CD4-positive, alpha-beta T cell treated with Interleukin-10 for 1 hour (primary cell): ENCODE results near the gene EID2.

Experiments used
- DNase-seq: peaks from one replicate; pipeline ENCODE4 v3.0.0-alpha.2; 2020

The EID2 gene

DNA sequence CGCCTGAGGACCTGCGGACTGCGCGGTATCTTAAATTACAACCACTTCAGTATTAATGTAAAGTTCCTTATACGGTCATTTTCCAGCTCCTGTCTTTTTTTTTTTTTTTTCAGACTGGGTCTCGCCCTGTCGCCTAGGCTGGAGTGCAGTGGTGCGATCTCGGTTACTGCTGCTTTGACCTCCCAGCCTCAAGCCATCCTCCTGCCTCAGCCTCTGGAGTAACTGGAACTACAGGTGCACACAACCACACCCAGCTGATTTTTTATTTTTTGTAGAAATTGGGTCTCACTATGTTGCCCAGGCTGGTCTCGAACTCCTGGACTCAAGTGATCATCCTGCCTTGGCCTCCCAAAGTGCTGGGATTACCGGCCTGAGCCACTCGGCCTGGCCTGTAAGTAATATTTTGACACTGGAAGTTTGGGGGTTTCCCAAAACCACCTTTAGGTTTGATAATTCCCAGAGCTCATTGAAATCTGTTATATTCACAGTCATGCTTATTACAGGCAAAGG, 6.9 kb downstream of the EID2 start:
- no peak for DNase-seq

GRCh38 chr19:39532233-39533002, 7.5 kb downstream of the EID2 start, which contains the start of gene EID2B:
Gene EID2B (minus strand): TSS chr19:39532852. CDS start chr19:39532802, 50 bp downstream.
- DNase-seq = peak; percentile 96

- no peak for DNase-seq
These were observed 8.1 kb downstream of the EID2 start for GRCh38 chr19:39531834-39532232.

- no peak for DNase-seq
These were observed 14.8 kb downstream of the EID2 start for GRCh38 chr19:39525205-39525604.

- no peak for DNase-seq
These were observed 15.5 kb downstream of the EID2 start for GRCh38 chr19:39524495-39524894.

GRCh38 chr19:39520541-39521484, 19.1 kb downstream of the EID2 start:
- DNase-seq = no peak

DNA sequence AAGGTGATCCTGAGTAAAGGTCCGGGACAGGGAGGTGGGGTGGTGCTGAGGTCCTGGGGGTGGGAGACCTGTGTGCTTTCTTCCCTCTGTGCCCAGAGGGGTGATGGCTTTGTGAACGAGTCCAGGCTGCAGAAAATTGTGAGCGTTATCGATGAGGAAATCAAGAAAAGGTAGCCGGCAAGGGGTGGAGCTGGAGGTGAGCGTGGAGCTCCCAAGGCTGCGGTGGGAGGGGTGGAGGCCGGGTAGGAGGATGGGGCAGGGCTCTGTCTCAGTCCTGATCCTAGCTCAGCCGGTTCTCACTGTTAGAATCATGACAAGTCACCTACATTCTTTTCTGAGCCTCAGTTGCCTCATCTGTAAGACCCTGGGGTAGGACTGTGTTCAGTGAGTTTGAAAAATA, 21.0 kb downstream of the EID2 start:
- no peak for DNase-seq

DNA sequence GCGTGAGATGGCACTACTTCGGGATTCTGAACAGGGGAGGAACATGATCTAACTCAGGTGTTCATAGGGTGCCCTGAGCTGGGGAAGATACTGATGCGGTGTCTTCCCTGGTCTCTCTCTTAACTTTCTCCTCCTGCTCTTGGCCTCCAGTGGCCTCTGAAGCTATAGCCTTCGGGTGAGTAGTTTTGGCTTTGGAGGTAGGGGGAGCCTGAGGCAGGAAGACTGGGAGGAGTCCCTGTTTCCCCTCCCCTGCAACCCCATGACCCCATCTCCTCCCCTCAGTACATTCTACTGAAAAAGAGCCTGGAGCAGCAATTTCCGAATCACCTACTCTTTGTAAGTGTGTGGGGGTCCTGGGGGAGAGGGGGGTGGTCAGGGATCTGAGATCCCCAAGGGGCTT, 21.5 kb downstream of the EID2 start:
- DNase-seq = no peak

- no peak for DNase-seq
These were observed 22.5 kb downstream of the EID2 start for GRCh38 chr19:39517432-39517831.

GRCh38 chr19:39516270-39516669, 23.7 kb downstream of the EID2 start:
- DNase-seq = no peak

DNA sequence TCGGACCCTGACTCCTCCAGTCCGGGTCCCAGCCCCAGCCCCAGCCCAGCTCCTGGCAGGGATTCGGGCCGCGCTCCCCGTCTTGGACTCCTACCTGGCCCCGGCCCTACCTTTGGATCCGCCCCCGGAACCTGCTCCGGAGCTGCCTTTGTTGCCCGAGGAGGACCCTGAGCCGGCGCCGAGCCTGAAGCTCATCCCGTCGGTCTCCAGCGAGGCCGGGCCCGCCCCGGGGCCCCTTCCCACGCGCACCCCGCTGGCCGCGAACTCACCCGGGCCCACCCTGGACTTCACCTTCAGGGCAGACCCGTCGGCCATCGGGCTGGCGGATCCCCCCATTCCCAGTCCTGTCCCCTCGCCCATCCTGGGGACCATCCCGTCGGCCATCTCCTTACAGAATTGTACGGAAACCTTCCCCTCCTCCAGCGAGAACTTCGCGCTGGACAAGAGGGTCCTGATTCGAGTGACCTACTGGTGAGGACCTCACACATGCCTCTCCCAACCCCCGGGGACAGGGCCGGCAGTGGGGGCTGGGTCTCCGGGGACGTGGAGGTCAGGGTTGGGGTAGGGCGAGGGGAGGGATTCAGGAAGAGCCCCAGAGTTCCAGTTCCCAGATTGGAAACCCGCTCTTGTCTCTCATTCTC, 24.3 kb downstream of the EID2 start:
- no peak for DNase-seq

DNA sequence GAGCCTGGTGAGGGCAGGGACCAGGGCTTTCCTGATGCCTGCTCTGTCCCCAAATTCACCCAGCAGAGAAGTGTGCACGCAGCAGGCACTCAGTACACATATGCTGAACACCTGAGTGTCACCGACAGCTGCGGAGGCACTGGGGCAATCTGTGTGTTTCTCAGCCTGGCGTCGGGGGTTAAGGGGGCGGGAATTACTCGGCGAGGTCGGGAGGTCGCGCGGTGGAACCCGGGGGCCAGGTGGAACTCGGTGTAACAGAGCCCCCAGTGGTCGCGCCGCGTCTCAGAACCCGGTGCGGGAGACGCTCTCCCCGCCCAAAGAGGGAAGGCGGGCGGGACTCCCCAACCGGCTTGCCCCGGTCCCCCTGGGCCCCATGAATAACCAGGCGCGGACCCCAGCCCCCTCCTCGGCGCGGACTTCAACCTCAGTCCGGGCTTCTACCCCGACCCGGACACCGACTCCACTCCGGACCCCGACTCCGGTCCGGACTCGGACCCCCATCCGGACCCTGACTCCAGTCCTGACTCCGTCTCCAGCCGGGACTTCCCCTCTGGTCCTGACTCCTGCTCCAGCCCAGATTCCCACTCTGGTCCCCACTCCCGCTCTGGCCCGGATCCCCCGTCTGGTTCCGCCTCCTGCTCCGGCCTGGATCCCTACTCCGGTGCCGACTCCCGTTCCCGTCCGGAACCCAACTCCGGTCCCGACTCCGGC, 25.0 kb downstream of the EID2 start, which contains the start of gene SELENOV:
Gene SELENOV (plus strand): TSS at position 300 of the 711 bp plus-strand sequence. CDS start 74 bp downstream, at position 374.
- peak; percentile 18 for DNase-seq

- DNase-seq = no peak
These were observed 27.0 kb downstream of the EID2 start for GRCh38 chr19:39512988-39513387.

- no peak for DNase-seq
These were observed 30.7 kb downstream of the EID2 start for GRCh38 chr19:39509233-39509632.

- DNase-seq = no peak
These were observed 31.3 kb downstream of the EID2 start for GRCh38 chr19:39508629-39509028.

DNA sequence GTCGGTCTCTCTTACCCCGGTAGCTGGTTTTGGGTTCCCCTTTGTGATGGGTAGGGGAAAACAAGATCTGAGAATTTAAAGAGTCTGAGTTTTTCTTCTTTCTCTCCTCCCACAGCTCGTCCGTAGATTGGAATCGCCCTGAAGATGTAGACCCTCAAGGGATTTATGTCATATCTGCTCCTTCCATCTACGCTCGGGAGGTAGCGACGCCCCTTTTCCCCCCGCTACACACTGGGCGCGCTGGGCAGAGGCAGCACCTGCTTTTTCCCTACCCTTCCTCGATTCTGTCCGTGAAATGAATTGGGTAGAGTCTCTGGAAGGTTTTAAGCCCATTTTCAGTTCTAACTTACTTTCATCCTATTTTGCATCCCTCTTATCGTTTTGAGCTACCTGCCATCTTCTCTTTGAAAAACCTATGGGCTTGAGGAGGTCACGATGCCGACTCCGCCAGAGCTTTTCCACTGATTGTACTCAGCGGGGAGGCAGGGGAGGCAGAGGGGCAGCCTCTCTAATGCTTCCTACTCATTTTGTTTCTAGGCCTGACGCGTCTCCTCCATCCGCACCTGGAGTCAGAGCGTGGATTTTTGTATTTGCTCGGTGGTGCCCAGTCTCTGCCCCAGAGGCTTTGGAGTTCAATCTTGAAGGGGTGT, 32.1 kb downstream of the EID2 start:
- no peak for DNase-seq

DNA sequence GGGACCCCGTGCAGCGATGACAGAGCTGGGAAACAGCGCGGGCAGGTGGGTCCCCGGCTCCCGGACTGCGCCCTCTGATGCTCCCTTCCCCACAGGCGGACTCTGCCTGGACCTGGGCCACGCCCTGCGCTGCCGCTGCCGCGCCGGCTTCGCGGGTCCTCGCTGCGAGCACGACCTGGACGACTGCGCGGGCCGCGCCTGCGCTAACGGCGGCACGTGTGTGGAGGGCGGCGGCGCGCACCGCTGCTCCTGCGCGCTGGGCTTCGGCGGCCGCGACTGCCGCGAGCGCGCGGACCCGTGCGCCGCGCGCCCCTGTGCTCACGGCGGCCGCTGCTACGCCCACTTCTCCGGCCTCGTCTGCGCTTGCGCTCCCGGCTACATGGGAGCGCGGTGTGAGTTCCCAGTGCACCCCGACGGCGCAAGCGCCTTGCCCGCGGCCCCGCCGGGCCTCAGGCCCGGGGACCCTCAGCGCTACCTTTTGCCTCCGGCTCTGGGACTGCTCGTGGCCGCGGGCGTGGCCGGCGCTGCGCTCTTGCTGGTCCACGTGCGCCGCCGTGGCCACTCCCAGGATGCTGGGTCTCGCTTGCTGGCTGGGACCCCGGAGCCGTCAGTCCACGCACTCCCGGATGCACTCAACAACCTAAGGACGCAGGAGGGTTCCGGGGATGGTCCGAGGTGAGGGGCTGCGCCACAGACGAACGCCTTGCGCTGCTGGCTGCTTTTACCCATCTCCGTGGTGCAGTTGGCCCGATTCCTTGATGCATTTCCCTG, 32.8 kb downstream of the EID2 start:
- DNase-seq = peak; percentile 61

DNA sequence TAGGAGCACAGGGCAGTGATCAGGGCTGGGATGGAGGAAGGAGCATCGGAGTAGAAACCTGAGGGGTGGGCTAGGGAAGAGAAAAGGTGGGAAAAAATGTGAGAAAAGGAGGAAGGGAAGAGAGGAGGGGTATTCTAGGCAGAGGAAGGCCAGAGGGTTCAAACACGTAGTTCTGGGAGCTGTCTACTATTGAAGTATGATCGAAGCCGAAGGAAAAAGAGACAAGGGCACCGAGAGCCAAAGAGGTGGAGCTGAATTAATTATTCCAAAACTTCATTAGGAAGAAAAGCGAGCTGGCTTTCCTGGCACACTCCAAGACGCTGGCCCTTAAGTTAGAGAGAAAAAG, 33.4 kb downstream of the EID2 start:
- DNase-seq = no peak

DNA sequence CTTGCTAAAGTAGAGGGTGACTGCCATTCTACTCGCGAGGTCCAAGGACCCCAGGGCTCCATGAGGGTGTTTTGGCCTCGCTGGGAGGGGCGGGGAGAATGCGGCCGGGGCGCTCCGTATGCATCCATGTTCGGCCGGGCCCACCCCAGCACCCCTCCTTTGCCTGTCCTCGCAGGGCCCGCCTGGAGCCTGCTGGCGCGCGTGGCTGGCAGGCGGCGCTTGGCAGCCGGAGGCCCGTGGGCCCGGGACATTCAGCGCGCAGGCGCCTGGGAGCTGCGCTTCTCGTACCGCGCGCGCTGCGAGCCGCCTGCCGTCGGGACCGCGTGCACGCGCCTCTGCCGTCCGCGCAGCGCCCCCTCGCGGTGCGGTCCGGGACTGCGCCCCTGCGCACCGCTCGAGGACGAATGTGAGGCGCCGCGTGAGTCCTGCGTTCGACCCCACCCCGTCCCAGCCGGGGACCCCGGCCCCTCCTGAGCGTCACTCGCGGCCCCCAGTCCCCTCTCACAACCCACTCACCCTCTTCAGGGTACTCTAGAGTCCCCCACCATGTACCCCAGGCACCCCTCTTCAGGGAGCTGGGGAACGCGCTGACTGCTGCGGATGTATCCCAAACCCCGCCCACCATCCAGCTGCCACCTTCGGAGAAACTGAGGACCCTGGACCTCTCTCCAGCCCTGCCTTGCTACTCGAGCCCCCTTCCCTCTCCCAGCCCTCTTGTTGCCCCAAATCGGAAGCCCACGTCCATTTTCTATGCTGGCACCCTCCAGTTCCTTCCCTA, 37.1 kb downstream of the EID2 start:
- peak; percentile 81 for DNase-seq

DNA sequence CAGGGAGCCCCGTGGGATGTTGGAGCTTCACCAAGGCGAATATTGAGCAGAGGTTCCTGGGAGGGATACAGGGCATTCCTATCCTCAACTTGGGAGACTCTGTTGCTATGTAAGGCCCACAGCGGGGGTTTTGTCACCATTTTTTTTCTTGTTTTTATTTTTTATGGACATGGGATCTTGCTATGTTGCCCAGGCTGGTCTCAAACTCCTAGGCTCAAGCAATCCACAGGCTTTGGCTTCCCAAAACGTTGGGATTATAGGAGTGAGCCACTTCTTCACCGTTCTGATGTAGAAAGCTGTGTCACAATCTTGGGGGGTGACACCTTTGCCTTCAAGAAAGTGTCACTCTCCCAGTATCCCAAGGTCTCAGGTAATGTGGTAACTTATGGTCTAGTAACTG, 38.6 kb downstream of the EID2 start:
- DNase-seq = no peak
